Endodermal cell (in vitro differentiated cells): ENCODE results near the gene HBG1. TPM values are rescaled to one million over a fixed set of nuclear protein-coding genes. Genes with fewer than 3 reads are reported as not detected.
"Not testable (repeated sequence)": the region's sequence is repeated elsewhere in the genome, so short reads cannot be mapped to it uniquely, and the experiment has no call there.

Experiments
- DNase-seq: peaks from one replicate; pipeline ENCODE4 v3.0.0-alpha.2; 2017
- H3K27ac ChIP-seq: 2 replicates; pipeline ENCODE4 v1.5.1; 2013; ENCODE audit warnings: mild to moderate bottlenecking, low read depth, low read length, moderate library complexity
- H3K27me3 ChIP-seq: 2 replicates; pipeline ENCODE4 v1.6.1; 2013; ENCODE audit warnings: mild to moderate bottlenecking, low read length, moderate library complexity; ENCODE audit not compliant: insufficient read depth, control insufficient read depth, poor library complexity, severe bottlenecking
- H3K36me3 ChIP-seq: 2 replicates; pipeline ENCODE4 v1.7.0; 2013; ENCODE audit warnings: mild to moderate bottlenecking, low read length, moderate library complexity; ENCODE audit not compliant: control insufficient read depth, insufficient read depth
- H3K4me1 ChIP-seq: one replicate; pipeline ENCODE4 v1.7.0; 2013; ENCODE audit warnings: low read length; ENCODE audit not compliant: control insufficient read depth, insufficient read depth
- H3K4me3 ChIP-seq: 2 replicates; pipeline ENCODE4 v1.5.1; 2013; ENCODE audit warnings: mild to moderate bottlenecking, low read length, moderate library complexity
- H3K9ac ChIP-seq: 2 replicates; pipeline ENCODE4 v1.6.1; 2013; ENCODE audit warnings: mild to moderate bottlenecking, low read length, moderate library complexity; ENCODE audit not compliant: poor library complexity, severe bottlenecking; ENCODE audit errors: extremely low read depth
- H3K9me3 ChIP-seq: 2 replicates; pipeline ENCODE4 v1.6.1; 2013; ENCODE audit warnings: mild to moderate bottlenecking, low read length, moderate library complexity; ENCODE audit not compliant: control insufficient read depth
- H3K27ac Mint-ChIP-seq: 2 replicates; pipeline ENCODE4 v1.8.0; 2020; ENCODE audit warnings: mixed read lengths
- H3K27me3 Mint-ChIP-seq: 2 replicates; pipeline ENCODE4 v1.8.0; 2021; ENCODE audit warnings: mild to moderate bottlenecking, mixed read lengths; ENCODE audit not compliant: insufficient read depth
- H3K36me3 Mint-ChIP-seq: 2 replicates; pipeline ENCODE4 v1.8.0; 2020; ENCODE audit warnings: low read depth, mixed read lengths
- H3K4me1 Mint-ChIP-seq: 2 replicates; pipeline ENCODE4 v1.8.0; 2020; ENCODE audit warnings: mixed read lengths
- H3K4me3 Mint-ChIP-seq: 2 replicates; pipeline ENCODE4 v1.8.0; 2020; ENCODE audit warnings: mild to moderate bottlenecking, moderate library complexity, mixed read lengths
- H3K9me3 Mint-ChIP-seq: 2 replicates; pipeline ENCODE4 v1.8.0; 2020; ENCODE audit warnings: mild to moderate bottlenecking, mixed read lengths
- WGBS, 2 experiments: methylation state at CpG; one replicate each; pipeline versions ENCODE4 v1.1.5 to v1.1.7; 2013; ENCODE audit warnings: missing lambda C conversion rate in 2 of 2, mixed read lengths in 1 of 2; ENCODE audit not compliant: insufficient coverage in 1 of 2, insufficient read length in 1 of 2; 5-methylcytosine and 5-hydroxymethylcytosine counted together
- total RNA-seq, 2 donors: library from RNA; stranded (reverse); fragmentation: NEBNext Ultra II Directional in 1 of 2; extraction: Animal tissue kit (Norgen Biotek cat#: 25700) in 1 of 2; gene quantifications; 2 replicates in 1 of 2; 3 replicates in 1 of 2; pipeline ENCODE4 v1.2.1, GENCODE V29; 2021
- TF ChIP-seq, protein P1 (sequence below): fragments of 200-600 bp; sonication (generic); conservative IDR thresholded peaks from 2 replicates; pipeline ENCODE4 v1.5.0; 2021; ENCODE audit warnings: antibody characterized with exemption, mild to moderate bottlenecking

The HBG1 gene
- total RNA-seq, 2 donors from 2014 or later: not detected

DNA sequence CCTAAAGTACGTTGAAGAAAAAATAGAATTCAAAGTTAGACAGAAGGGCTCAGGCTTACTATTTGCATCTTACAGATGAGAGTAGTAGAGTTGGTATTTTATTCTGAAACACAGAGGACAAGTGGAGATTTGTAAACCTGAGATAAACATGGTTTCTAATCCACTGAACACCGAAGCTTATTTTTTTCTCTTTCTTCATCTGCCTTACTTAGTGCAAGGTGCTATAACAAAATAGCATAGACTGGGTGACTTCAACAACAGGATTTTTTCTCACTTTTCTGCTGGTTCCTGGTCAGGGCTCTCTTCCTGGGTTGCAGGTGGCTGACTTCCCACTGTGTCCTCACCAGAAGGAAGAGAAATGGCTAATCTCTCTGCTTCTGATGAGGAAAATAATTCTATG, 2.1 kb upstream of the HBG1 start:
- H3K4me3 ChIP-seq: no peak overlapping the region
- TF ChIP-seq, protein P1, sequence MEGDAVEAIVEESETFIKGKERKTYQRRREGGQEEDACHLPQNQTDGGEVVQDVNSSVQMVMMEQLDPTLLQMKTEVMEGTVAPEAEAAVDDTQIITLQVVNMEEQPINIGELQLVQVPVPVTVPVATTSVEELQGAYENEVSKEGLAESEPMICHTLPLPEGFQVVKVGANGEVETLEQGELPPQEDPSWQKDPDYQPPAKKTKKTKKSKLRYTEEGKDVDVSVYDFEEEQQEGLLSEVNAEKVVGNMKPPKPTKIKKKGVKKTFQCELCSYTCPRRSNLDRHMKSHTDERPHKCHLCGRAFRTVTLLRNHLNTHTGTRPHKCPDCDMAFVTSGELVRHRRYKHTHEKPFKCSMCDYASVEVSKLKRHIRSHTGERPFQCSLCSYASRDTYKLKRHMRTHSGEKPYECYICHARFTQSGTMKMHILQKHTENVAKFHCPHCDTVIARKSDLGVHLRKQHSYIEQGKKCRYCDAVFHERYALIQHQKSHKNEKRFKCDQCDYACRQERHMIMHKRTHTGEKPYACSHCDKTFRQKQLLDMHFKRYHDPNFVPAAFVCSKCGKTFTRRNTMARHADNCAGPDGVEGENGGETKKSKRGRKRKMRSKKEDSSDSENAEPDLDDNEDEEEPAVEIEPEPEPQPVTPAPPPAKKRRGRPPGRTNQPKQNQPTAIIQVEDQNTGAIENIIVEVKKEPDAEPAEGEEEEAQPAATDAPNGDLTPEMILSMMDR: no peak
- Mint-ChIP-seq H3K4me3 (no peak overlapping the region), H3K27ac (no peak overlapping the region), H3K36me3 (no peaks in the 10 kb centered on the region), H3K27me3 (no peaks in the 10 kb centered on the region), H3K9me3 (no peaks in the 10 kb centered on the region), H3K4me1 (peaks cover 10% of the 10 kb centered on the region)
- no peak overlapping the region for H3K9ac ChIP-seq
- no peaks in the 10 kb centered on the region for H3K27me3 ChIP-seq
- H3K36me3 ChIP-seq: no peaks in the 10 kb centered on the region
- H3K27ac ChIP-seq: no peak overlapping the region
- no peaks in the 10 kb centered on the region for H3K9me3 ChIP-seq
- no peak for DNase-seq
- 78 to 91% methylated on average over 1 to 2 of the region's 2 CpGs for WGBS, 2 experiments
- H3K4me1 ChIP-seq: no peaks in the 10 kb centered on the region

DNA sequence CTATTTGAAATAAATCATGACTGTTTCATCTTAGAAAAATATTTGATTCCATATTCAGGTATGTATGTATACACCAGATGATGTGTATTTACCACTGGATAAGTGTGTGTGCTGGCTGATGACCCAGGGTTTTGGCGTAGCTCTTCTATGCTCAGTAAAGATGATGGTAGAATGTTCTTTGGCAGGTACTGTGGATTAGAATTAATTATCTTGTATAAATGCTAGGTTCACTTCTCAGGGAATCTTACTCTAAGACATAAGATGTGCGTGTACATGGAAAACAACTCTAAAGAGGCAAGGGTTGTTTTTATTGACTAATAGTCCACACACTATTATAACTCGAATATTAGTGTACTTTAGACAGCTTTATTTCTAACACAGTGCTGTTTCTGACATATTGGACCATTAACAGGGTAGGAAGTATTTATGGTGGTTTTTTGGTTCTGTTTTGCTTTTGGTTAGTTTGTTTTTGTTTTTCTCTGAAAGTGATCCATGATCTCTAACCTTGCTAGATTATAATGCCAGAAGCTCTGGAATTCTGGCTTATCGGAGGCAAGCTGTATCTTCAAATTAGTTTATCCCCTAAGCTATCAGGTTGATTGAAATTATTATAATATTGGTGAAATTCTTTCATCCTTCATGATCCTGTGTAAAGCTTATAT, 1.0 kb upstream of the HBG1 start:
- no peak for DNase-seq
- H3K4me3 Mint-ChIP-seq: no peak overlapping the region
- H3K27me3 Mint-ChIP-seq: no peaks in the 10 kb centered on the region
- H3K9ac ChIP-seq: no peak overlapping the region
- H3K4me1 Mint-ChIP-seq: peaks cover 9% of the 10 kb centered on the region
- 96% methylated on average over 4 of the region's 4 CpGs; no CpG with 5 or more reads in 1 of the 2 experiments for WGBS, 2 experiments
- H3K27me3 ChIP-seq: no peaks in the 10 kb centered on the region
- no peaks in the 10 kb centered on the region for H3K9me3 ChIP-seq
- H3K27ac Mint-ChIP-seq: no peak overlapping the region
- H3K4me1 ChIP-seq: no peaks in the 10 kb centered on the region
- no peaks in the 10 kb centered on the region for H3K9me3 Mint-ChIP-seq
- H3K27ac ChIP-seq: no peak overlapping the region
- H3K4me3 ChIP-seq: no peak overlapping the region
- no peaks in the 10 kb centered on the region for H3K36me3 Mint-ChIP-seq
- TF ChIP-seq, protein P1: no peak
- H3K36me3 ChIP-seq: no peaks in the 10 kb centered on the region

DNA sequence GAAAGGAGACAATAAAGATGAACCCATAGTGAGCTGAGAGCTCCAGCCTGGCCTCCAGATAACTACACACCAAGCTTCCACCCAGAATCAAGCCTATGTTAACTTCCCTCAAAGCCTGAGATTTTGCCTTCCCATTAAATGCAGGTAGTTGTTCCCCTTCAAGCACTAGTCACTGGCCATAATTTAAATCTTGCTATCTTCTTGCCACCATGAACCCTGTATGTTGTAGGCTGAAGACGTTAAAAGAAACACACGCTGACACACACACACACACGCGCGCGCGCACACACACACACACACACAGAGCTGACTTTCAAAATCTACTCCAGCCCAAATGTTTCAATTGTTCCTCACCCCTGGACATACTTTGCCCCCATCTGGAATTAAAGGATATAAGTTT, 1.2 kb downstream of the HBG1 start:
- WGBS, 2 experiments: 100% methylated on average over 2 of the region's 7 CpGs; no CpG with 5 or more reads in 1 of the 2 experiments
- not testable (repeated sequence) for H3K27ac ChIP-seq, H3K27me3 Mint-ChIP-seq, H3K4me1 ChIP-seq, H3K4me3 ChIP-seq, H3K36me3 Mint-ChIP-seq, H3K9ac ChIP-seq, H3K27me3 ChIP-seq, H3K36me3 ChIP-seq, H3K4me1 Mint-ChIP-seq, H3K9me3 ChIP-seq, H3K27ac Mint-ChIP-seq, H3K9me3 Mint-ChIP-seq, H3K4me3 Mint-ChIP-seq, DNase-seq
